GM19043 (cell line): ENCODE data around the gene POU2F3.

Experiments
- ATAC-seq: cut with Tn5 transposase; IDR thresholded peaks from one replicate; pipeline ENCODE4 v1.9.1; 2021; ENCODE audit warnings: low read depth; ENCODE audit not compliant: unreplicated experiment

POU2F3 gene

GRCh38 chr11:120224972-120225909 lies 14.7 kb upstream of the POU2F3 start:
- no peak for ATAC-seq

DNA sequence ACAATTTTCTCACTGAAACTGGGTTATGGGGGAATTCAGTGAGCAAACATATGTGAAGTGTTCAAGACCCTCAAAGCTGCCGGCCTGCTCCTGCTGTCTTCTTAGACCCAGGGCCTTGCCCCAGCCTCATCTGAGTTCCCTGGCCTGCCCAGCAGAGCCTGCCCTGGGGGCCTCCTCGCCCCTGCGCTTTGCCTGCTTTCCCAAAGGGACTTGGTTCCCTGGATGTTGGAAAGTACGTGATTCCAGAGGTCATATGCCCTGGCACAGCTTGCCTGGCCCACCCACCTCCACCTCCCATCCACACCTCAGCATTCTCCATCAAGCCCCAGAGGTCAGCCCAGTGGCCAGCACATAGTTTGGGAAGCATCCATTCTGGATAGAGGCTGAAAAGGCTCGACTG lies 13.7 kb upstream of the POU2F3 start:
- no peak for ATAC-seq

DNA sequence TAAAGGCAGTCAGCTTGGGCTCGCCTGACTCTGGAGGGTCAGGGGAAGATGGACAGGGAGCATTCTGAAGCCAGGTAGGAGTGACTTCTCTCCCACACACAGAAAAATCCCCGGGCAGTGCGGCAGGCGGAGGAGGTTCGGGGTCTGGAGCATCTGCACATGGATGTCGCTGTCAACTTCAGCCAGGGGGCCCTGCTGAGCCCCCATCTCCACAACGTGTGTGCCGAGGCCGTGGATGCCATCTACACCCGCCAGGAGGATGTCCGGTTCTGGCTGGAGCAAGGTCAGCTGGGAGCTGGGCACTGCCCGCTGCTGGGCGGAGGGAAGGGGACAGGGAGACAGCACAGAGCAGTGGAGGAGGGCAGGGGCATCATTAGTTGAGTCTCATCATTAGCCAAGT lies 13.2 kb upstream of the POU2F3 start:
- no peak for ATAC-seq

DNA sequence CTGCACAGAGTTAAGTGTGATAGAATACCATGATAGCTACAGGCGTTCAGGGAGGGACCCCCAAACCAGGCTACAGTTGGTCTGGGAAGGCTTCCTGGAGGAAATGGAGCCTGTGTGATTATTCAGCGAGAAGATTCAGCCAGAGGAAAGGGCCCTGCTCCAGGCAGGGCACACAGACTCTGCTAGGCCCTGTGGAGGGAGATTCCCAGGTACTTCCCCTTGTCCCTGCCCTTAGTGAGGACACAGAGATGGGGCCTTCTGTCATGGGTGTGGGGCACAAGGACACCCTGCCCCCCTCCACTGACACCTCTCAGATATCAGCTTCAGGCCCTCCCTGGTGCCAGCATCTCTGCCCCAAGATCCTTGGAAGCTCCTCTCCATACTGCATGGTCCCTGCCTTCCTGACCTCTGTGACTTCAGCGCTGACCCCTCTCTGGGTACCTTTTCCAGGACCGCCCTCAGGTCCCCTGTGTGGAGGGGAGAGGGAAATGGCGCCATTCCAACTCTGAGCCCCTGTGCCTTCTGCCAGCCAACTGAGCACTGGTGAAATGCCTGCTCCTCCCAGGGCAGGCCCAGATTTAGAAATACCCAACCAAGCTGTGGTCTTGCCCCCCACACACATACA lies 12.6 kb upstream of the POU2F3 start:
- no peak for ATAC-seq

DNA sequence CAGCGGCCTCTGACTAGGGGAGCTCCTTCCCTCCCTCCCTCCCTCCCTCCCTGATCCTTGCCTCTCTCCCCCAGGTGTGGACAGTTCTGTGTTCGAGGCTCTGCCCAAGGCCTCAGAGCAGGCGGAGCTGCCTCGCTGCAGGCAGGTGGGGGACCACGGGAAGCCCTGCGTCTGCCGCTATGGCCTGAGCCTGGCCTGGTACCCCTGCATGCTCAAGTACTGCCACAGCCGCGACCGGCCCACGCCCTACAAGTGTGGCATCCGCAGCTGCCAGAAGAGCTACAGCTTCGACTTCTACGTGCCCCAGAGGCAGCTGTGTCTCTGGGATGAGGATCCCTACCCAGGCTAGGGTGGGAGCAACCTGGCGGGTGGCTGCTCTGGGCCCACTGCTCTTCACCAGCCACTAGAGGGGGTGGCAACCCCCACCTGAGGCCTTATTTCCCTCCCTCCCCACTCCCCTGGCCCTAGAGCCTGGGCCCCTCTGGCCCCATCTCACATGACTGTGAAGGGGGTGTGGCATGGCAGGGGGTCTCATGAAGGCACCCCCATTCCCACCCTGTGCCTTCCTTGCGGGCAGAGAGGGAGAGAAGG lies 11.1 kb upstream of the POU2F3 start:
- ATAC-seq, result no peak

DNA sequence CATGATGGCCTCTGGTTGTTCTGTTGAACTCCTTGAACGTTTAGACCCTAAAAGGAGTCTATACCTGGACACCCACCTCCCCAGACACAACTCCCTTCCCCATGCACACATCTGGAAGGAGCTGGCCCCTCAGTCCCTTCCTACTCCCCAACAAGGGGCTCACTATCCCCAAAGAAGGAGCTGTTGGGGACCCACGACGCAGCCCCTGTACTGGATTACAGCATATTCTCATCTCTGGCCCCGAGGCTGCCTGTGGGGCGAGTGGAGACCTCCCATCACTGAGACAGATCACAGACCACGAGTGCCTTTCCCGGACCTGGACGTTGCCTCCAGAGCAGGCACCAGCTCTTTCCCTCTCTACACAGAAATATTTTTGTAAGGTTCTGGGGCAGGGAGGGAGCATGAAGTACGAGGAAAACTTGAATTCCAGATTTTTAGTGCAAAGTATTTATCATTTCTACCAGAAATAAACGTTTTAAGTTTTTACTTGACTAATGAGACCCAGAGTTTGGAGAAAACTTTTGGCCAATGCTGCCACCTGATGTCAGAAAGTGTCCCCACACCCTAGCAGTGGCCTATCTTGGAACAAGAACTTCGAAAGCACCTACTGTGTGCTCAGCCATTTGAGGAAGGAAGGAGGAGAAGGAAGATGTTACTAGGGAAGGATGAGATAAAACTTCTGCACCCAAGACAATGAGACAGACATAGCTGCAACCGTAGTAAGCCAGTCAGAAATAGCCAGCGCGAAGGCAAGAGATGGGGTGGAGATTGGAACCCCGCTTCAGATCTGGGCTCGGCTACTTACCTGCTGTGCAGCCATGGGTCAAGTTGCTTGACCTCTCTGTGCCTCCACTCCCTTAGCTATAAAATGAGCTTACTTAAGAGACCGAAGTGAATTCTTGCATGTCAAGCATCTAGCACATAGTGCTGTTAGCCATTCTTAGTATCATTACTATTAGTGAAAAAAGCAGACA lies 10.2 kb upstream of the POU2F3 start:
- no peak for ATAC-seq

DNA sequence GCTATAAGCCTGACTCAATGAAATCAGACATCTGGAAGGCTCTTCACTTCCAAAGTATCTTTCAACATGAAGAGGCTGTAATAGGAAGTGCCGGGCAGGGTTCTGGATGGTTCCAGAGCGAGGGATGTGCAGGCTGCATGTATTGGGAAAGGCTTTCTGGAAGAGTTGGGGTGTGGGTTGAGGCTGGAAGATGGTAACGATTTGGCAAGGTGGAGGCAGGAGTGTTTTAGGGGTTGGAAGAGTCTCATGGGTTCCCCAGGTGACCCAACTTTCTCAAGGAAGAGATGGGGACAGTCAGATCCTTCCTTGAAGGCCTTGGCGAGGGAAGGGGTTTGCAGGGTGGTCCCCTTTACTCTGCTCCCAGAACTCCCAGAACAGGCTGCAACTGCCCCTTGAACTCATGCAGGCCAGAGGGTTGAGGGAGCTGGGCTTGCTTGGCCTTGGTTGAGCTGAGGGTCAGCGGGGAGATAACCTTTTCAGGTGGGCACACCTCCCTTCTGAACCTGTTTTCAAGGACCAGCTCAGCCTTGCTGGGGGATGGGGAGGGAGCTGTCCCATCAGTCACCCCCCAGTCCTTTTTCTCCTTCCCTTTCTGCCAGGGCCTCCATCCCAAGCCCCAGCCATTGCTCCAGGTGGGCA lies 9.4 kb upstream of the POU2F3 start:
- no peak for ATAC-seq

GRCh38 chr11:120231963-120232362 lies 8.0 kb upstream of the POU2F3 start:
- ATAC-seq, result no peak

DNA sequence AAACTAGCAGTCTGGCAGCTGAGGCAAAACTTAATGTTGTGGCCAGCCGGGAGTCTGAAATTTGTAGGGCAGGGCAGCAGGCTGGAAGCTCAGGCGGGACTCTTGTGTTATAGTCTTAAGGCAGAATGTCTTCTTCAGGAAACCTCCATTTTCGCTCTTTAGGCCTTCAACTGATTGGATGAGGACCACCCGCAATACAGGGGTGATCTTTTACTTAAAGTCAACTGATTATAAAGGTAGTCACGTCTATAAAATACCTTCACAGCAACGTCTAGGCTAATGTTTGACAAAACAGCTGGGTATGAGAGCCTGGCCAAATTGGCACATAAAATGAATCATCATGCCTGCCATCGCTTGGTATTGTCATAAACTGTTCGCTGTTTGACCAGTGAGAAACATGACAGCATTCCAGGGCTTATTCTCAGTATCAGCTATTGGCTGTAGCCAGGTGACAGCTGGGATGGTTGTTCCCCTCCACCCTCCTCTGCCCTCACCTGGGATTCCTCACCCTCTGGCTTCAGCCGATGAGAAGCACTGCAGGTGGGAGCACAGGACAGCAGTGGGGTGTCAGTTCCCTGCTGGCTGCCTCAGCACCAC lies 6.6 kb upstream of the POU2F3 start:
- no peak for ATAC-seq

DNA sequence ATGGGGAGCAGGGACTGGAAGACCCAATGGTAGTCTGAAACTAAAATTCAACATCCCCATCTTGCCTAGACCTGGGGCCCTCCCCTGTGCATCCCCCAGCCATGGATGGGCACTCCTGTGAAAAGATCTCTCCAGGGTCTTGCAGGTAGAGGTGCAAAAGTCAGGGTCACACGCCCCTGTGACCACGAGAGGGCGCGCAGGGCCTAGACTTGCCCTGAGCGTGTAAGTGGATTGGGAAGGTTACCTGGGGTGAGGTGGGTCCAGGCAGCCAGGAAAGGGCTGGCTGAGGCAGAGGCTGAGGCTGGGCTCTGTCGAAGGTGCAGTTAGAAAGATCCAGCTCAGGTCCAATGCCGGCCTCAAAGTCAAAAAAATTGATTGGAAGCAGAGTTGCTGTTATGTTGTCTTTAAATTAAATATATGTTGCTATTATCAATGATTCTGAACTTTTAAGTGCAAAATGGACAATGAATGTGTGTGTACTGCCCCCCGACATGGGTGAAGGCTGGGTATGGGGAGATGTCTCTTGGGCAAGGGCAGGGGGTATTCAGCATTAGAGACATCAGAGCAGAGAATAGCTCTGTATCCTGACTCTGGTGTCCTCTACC lies 4.8 kb upstream of the POU2F3 start:
- ATAC-seq, result no peak

DNA sequence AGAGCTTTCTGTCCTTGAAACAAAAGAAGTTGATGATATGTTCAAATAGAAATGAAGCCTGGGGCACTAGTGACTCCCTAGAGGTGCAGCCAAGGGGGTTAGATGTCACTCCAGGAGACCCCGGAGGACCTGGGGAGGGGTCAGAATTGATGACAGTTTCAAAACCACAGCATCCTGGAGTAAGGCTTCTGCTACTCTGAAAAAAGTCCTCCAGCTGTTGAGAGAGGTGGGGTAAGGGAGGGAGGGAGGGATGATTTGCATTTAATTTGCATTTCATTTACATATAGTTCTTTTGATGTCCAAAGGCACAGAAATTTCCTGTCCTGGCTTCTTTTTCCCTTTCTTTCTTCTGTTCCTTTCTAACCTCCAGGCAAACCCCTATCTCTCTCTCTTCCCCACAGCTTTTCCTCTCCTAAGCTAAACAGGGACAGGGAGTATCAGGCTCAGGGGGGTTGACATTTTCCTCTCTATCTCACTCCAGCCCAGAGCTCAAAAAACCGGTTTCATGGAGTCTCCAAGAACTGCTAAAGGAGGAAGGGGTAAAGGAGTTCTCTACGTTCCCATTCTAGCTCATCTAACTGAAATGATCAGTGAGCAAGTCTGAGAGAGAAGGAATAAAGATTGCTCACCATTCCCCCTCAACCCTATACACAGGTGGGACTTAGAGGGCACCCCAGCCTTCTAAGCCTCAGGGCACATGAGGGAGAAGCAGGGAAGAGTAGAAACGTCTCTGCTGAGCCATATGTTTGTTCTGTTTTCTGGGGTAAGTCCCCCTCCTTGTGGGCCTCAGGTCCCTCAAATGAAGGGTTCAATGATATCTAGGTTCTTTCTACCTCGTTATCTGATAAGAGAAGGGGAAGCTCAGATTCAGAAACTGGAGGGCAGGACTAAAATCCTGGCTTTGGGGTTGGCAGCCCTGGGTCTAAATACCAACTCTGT lies 3.5 kb upstream of the POU2F3 start:
- ATAC-seq, result no peak

DNA sequence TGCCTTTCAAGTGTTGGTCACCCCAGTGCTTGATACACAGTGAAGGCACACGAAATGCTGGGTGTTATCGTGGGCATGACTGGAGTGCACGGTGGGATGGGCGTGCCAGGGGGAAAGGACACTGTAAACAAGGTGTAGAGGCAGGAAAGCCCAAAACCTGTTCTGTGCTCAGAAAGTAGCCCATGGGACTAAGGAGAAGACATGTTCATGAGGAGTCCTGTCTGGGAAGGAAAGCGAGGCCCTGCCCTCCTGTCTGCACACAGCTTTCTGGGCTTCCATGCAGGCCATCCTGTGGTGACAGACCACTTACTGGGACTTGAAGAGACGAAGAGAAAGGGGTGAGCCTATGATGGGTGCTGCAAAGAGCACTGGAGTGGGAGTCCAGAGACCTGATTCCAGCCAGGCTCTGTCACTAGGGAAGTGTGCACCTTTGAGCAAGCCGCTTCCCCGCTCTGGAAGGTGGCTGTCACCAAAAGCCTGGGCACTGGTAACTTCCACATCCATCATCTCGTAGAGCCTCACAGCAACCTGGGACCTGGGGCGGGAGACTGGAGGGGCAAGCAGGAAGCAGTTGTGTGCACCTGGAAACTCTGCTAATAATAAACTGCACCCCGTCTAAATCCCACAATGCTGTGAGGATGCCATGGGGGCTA lies 846 bp upstream of the POU2F3 start:
- ATAC-seq, result no peak

- ATAC-seq, result no peak
Observed at GRCh38 chr11:120240866-120241265, 926 bp downstream of the POU2F3 start.

DNA sequence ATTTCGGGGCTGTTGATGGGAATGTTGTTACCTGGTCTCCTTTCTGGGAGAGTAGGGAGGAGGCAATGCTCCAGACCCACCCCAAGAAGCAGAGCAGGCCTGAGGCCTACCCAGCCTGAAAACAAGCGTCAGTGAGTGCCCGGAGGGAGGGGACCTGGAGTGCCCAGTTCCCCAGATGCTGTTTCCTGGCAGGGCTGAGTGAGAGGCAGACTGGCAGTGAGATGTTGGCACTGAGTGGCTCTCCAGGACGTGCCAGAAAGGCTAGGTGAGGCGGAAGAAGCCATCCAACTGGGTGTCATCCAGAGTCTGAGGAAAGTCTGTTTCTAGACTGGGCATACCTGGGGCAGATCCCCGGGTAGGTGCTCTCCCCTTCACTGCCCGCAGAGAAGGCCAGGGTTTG lies 1.3 kb downstream of the POU2F3 start:
- ATAC-seq, result no peak

GRCh38 chr11:120243221-120243620 lies 3.3 kb downstream of the POU2F3 start:
- no peak for ATAC-seq

GRCh38 chr11:120244476-120245365 lies 4.8 kb downstream of the POU2F3 start:
- no peak for ATAC-seq

- ATAC-seq, result no peak
Observed at GRCh38 chr11:120245434-120245833, 5.5 kb downstream of the POU2F3 start.
